HG03571 (cell line): ENCODE measurements around the gene TENM4.

Experiments used
- ATAC-seq: cut with Tn5 transposase; IDR thresholded peaks from one replicate; pipeline ENCODE4 v1.9.1; 2021; ENCODE audit not compliant: unreplicated experiment

TENM4 gene

GRCh38 chr11:79421820-79422219, 19.0 kb downstream of the TENM4 start:
- ATAC-seq = no peak

GRCh38 chr11:79419120-79419519, 21.7 kb downstream of the TENM4 start:
- no peak for ATAC-seq

DNA sequence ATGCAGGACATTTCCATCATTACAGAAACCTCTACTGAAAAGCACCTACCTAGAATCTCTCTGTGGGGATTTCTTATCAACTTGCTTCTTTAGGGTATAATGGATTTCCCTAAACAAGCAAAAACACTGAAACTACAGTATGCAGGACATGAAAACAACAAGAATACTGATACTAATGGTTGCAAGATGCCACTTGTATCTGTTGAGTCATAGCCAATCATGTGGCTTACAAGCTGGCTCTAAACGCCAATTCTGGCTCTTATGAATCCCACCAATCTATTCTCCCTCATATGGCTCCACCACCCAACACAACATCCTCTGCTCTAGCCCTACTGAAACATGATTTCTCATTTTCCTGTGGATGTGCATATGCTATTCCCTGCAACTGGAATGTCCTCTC, 22.6 kb downstream of the TENM4 start:
- ATAC-seq = no peak

GRCh38 chr11:79417069-79417920, 23.5 kb downstream of the TENM4 start:
- no peak for ATAC-seq

DNA sequence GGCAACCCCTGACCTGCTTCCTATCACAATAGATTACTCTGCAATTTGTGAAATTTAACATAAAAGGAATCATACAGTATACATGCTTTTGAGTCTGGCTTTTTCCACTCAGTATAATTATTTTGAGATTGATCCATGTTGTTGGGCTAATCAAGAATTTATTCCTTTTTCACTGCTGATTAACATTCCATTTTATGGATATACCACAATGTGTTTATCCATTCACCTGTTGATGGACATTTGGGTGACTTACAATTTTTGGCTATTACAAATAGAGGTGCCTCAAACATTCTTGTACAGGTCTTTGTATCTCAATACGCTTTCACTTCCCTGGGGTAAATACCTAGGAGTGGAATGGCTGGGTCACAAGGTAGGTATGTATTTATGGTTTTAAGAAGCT, 24.9 kb downstream of the TENM4 start:
- no peak for ATAC-seq

- no peak for ATAC-seq
Observed at GRCh38 chr11:79415411-79415810, 25.4 kb downstream of the TENM4 start.

DNA sequence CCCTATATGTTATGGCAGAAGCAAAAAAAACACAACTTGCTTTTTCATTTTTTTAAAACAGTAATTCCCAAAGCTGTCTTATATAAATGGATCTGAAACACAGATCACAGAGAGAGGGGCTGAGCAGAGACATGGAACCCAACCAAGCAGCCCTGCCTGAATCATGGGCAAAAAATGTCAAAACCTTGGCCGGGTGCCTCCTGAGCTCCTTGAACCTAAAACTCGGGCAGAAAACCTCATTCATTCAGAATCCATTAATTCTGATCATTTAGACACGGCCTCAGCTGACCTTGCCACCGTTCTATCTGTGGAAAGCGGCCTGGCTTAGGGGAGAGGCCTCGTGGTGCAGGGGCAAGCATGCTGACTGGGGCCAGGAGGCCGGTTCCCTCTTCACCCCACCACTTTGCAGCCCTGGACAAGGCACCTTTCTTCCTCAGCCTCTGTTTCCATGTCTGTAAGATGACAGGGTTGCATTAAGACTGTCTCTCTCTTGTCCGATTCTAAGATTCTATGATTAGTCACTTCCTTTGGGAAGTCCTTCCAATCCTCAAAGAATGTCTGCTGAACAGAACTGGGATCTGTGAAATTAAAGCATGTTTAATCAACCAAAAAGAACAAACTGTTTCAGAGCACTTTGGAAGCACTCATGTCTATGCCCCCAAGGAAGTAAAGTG, 26.0 kb downstream of the TENM4 start:
- ATAC-seq = no peak

- ATAC-seq = no peak
Observed at GRCh38 chr11:79414041-79414440, 26.8 kb downstream of the TENM4 start.

GRCh38 chr11:79413268-79413667, 27.6 kb downstream of the TENM4 start:
- ATAC-seq = no peak

DNA sequence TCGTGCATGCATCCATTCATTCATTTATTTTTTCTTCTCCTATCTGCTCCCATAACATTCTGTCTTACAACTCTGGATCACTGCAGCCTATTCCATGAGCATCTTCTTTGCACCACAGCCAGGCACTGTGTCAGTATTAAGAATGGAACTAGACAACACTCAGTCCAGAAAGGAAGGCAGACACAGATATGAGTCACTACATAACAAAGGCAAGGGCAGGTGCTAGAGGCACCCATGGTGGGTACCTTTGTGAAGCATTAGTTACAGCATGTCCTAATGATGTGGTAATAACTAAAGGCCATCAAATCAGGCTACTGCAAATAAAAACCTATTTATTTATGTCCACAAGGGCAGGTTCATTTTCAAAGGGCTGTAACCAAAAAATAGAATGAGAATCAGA, 28.1 kb downstream of the TENM4 start:
- no peak for ATAC-seq

GRCh38 chr11:79409330-79409729, 31.5 kb downstream of the TENM4 start:
- ATAC-seq = no peak

- peak; percentile 93 for ATAC-seq
Observed at GRCh38 chr11:79406376-79406775, 34.5 kb downstream of the TENM4 start.

DNA sequence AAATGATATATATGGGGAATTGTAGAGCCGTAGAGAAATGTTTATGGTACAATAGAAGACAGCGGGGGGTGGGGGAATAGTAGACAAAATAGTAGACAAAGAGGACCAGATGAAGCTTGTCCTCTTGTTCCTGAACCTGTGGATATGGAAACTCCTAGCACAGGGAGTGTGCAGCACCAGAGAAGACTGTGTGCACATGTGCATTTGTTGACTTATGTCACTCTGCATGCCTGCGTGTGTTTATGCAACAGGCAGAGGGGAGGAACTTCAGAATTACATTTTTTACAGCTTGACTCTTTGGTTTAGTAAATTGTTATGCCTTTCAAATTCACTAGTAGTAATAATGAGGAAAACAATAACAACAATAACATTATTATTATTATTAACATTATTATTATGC, 36.0 kb downstream of the TENM4 start:
- no peak for ATAC-seq

DNA sequence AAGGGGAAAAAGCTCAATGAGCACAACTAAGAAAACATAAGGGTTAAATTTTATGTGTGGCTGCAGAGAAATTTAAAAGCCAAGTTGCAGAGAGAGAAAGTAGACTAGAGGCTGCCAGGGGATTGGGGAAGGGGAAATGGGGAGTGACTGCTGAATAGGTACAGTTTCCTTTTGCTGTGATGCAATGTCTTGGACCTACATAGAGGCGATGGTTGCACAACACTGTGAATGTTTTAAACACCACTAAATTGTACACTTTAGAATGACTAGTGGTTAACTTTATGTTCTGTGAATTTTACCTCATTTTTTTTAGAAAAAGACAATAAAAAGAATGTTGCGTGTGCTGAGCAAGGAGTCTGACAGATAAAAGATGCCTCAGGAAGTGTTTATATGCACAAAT, 36.5 kb downstream of the TENM4 start:
- no peak for ATAC-seq

- ATAC-seq = no peak
Observed at GRCh38 chr11:79403839-79404238, 37.0 kb downstream of the TENM4 start.

GRCh38 chr11:79402912-79403311, 37.9 kb downstream of the TENM4 start:
- no peak for ATAC-seq

GRCh38 chr11:79400717-79401330, 40.0 kb downstream of the TENM4 start:
- no peak for ATAC-seq

DNA sequence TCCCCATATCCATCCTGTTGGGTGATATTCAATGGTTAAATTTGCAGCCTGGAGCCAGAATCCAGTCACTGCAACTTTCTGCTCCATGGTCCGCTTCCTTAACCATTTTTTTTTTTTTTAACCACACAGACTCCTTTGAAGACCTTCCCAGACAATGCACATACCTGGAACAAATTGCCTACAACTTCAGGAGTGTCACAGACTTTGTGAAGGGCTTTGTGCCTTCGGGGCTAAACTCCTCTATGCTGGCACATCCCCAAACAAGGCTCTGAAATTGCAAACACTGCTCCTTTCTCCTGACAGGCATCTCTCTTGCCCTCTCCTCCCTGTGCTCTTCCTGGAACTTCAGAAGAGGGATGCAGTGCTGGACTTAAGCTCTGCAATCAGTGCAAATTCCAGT, 40.6 kb downstream of the TENM4 start:
- no peak for ATAC-seq

- ATAC-seq = no peak
Observed at GRCh38 chr11:79397252-79397651, 43.6 kb downstream of the TENM4 start.

- ATAC-seq = no peak
Observed at GRCh38 chr11:79396674-79397073, 44.2 kb downstream of the TENM4 start.

- ATAC-seq = no peak
Observed at GRCh38 chr11:79396001-79396400, 44.8 kb downstream of the TENM4 start.
